Measurements from ENCODE around the gene FN3KRP. TPM values are rescaled to one million over a fixed set of nuclear protein-coding genes. Genes with fewer than 3 reads are reported as not detected.

Gene FN3KRP
- polyA plus RNA-seq, 1 of the 3 experiments (the other 2 are of a cell fraction): 68.2 TPM

DNA sequence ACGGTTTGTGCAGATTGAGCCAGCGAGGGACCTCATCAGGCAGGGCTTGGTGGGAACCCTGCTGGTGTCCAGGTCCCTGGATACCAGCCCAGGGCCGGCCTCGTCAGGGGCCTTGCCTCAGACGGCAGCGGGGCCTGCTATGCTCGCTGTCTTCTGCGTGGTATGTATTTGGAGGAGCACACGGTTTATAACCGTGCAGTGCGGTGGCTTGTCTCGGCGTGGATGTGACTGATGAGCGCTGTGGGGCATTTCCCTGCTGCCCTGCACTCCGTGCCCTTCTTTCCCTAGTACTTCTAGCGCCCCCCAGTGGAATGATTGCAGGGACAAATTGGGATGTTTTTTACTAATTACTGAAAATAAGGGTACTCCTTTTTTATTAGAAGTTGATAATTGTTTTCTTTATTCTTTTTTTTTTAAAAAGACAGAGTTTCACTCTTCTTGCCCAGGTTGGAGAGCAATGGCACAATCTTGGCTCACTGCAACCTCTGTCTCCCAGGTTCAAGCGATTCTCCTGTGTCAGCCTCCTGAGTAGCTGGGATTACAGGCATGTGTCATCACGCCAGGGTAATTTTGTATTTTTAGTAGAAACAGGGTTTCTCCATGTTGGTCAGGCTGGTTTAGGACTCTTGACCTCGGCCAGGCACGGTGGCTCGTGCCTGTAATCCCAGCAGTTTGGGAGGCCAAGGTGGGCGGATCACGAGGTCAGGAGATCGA, 50.7 kb downstream of the FN3KRP start:
- peak; percentile 76 for DNase-seq
- H3K4me3 ChIP-seq (ENCODE audit: low read depth in 2 of 2, low read length in 1 of 2): no peak overlapping the region
- TF ChIP-seq EZH2phosphoT487 (IDR thresholded peaks at IDR 0.05; ENCODE audit: borderline replicate concordance, low read depth) (no peak), YY1 (IDR thresholded peaks at IDR 0.05; ENCODE audit: low read depth) (no peak), NFIC (IDR thresholded peaks at IDR 0.05; ENCODE audit: borderline replicate concordance) (no peak), FOXJ3 (CRISPR knock-in tag; IDR thresholded peaks at IDR 0.05) (no peak), RXRA (IDR thresholded peaks at IDR 0.05; ENCODE audit: borderline replicate concordance, low read depth) (no peak), MEF2A (IDR thresholded peaks at IDR 0.05; ENCODE audit: borderline replicate concordance, low read depth) (no peak), FOXM1 (IDR thresholded peaks at IDR 0.05; ENCODE audit: low read depth) (no peak), SMC3 (IDR thresholded peaks at IDR 0.05; ENCODE audit: low read depth, low read length) (peak; percentile 33), RAD21 (IDR thresholded peaks at IDR 0.05; ENCODE audit: low read length) (peak; percentile 71), RCOR1 (IDR thresholded peaks at IDR 0.05; ENCODE audit: low read length) (no peak), SIN3A (IDR thresholded peaks at IDR 0.05; ENCODE audit: borderline replicate concordance, low read depth, low read length) (no peak), POLR2AphosphoS5 (IDR thresholded peaks at IDR 0.05; ENCODE audit: low read depth, low read length) (no peak), NRF1 (IDR thresholded peaks at IDR 0.05; ENCODE audit: low read depth, low read length) (no peak), TCF12 (IDR thresholded peaks at IDR 0.05) (no peak)
- TF ChIP-seq, protein P1, sequence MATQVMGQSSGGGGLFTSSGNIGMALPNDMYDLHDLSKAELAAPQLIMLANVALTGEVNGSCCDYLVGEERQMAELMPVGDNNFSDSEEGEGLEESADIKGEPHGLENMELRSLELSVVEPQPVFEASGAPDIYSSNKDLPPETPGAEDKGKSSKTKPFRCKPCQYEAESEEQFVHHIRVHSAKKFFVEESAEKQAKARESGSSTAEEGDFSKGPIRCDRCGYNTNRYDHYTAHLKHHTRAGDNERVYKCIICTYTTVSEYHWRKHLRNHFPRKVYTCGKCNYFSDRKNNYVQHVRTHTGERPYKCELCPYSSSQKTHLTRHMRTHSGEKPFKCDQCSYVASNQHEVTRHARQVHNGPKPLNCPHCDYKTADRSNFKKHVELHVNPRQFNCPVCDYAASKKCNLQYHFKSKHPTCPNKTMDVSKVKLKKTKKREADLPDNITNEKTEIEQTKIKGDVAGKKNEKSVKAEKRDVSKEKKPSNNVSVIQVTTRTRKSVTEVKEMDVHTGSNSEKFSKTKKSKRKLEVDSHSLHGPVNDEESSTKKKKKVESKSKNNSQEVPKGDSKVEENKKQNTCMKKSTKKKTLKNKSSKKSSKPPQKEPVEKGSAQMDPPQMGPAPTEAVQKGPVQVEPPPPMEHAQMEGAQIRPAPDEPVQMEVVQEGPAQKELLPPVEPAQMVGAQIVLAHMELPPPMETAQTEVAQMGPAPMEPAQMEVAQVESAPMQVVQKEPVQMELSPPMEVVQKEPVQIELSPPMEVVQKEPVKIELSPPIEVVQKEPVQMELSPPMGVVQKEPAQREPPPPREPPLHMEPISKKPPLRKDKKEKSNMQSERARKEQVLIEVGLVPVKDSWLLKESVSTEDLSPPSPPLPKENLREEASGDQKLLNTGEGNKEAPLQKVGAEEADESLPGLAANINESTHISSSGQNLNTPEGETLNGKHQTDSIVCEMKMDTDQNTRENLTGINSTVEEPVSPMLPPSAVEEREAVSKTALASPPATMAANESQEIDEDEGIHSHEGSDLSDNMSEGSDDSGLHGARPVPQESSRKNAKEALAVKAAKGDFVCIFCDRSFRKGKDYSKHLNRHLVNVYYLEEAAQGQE (IDR thresholded peaks at IDR 0.05; ENCODE audit: low read depth, low read length): no peak
- TF ChIP-seq, protein P2, sequence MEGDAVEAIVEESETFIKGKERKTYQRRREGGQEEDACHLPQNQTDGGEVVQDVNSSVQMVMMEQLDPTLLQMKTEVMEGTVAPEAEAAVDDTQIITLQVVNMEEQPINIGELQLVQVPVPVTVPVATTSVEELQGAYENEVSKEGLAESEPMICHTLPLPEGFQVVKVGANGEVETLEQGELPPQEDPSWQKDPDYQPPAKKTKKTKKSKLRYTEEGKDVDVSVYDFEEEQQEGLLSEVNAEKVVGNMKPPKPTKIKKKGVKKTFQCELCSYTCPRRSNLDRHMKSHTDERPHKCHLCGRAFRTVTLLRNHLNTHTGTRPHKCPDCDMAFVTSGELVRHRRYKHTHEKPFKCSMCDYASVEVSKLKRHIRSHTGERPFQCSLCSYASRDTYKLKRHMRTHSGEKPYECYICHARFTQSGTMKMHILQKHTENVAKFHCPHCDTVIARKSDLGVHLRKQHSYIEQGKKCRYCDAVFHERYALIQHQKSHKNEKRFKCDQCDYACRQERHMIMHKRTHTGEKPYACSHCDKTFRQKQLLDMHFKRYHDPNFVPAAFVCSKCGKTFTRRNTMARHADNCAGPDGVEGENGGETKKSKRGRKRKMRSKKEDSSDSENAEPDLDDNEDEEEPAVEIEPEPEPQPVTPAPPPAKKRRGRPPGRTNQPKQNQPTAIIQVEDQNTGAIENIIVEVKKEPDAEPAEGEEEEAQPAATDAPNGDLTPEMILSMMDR (IDR thresholded peaks at IDR 0.05): peak; percentile 85
- H2AFZ ChIP-seq (ENCODE audit: low read depth): no peak overlapping the region
- H3K9me3 ChIP-seq: no peaks in the 10 kb centered on the region
- H3K27me3 ChIP-seq (ENCODE audit: insufficient read depth): no peaks in the 10 kb centered on the region
- H3K9ac ChIP-seq: no peak overlapping the region
- peaks cover 22% of the 10 kb centered on the region; the same call in 1 of the 2 replicates for H3K79me2 ChIP-seq (ENCODE audit: insufficient read depth)
- WGBS (ENCODE audit: low lambda C conversion rate): 88% methylated on average over 24 of the region's 24 CpGs
- H3K36me3 ChIP-seq (replicated peaks in 1 of 2; ENCODE audit: control insufficient read depth in 1 of 2, insufficient read depth in 2 of 2, low read length in 1 of 2): peaks cover 33 to 51% of the 10 kb centered on the region in 2 experiments
- no peaks in the 10 kb centered on the region for H3F3A ChIP-seq (replicated peaks; ENCODE audit: insufficient read depth)
- CTCF ChIA-PET: interaction anchor here (0.8 to 5.0 kb wide), 9 partner anchors 8 to 335 kb away, joined by 3 to 33 read pairs (median 4); no protein-coding TSS in a partner anchor
- H3K9me2 ChIP-seq: no peaks in the 10 kb centered on the region
- POLR2A ChIA-PET: no interaction called here
- H3K27ac ChIP-seq (ENCODE audit: low read depth in 2 of 2, low read length in 1 of 2): no peak overlapping the region
- H3K4me1 ChIP-seq (ENCODE audit: control insufficient read depth in 1 of 2, insufficient read depth in 2 of 2, low read depth in 1 of 2, low read length in 1 of 2): no peaks in the 10 kb centered on the region
- H3K4me2 ChIP-seq: no peak overlapping the region
- peaks cover 3% of the 10 kb centered on the region; the same call in 1 of the 2 replicates for H4K20me1 ChIP-seq (ENCODE audit: insufficient read depth)

Measured in SK-N-SH (cell line).